HepG2 (cell line): Measurements from ENCODE around the gene TGFBI. TPM values are rescaled to one million over a fixed set of nuclear protein-coding genes. Genes with fewer than 3 reads are reported as not detected.
A peak's percentile ranks its signal among the peaks of the same experiment; 100 is the strongest.

Experiments
- AGO2 ChIP-seq: fragments of 200-400 bp; formaldehyde crosslinking; optimal IDR thresholded peaks from 2 replicates; pipeline ENCODE3; 2017; ENCODE audit warnings: mild to moderate bottlenecking, low read depth, low read length, moderate library complexity
- AHDC1 ChIP-seq: sonication (generic); formaldehyde crosslinking; IDR thresholded peaks from 2 replicates; pipeline ENCODE4 v1.5.1; 2020; ENCODE audit warnings: mild to moderate bottlenecking, missing genetic modification reagents, borderline replicate concordance
- ETS1 ChIP-seq: sonication (generic); formaldehyde crosslinking; IDR thresholded peaks from 2 replicates; pipeline ENCODE4 v1.4.0; 2020; ENCODE audit warnings: missing genetic modification reagents
- FOXA1 ChIP-seq, 2 experiments: fragments of 450-650 bp in 1 of 2; sonication (generic) in 1 of 2; formaldehyde crosslinking in 1 of 2; IDR thresholded peaks; 2 replicates each; pipeline versions ENCODE4 v1.4.0 to v1.6.1; 2016 to 2020; ENCODE audit warnings: missing genetic modification reagents in 1 of 2
- ISX ChIP-seq: sonication (generic); formaldehyde crosslinking; conservative IDR thresholded peaks from 2 replicates; pipeline ENCODE4 v1.5.0; 2020; ENCODE audit warnings: missing genetic modification reagents
- KAT8 ChIP-seq: IDR thresholded peaks from 2 replicates; pipeline ENCODE4 v1.6.1; 2016; ENCODE audit warnings: missing genetic modification reagents, missing compliant biosample characterization
- MAF1 ChIP-seq: sonication (generic); formaldehyde crosslinking; IDR thresholded peaks from 2 replicates; pipeline ENCODE4 v1.5.0; 2020; ENCODE audit warnings: missing genetic modification reagents, borderline replicate concordance
- MLXIP ChIP-seq: sonication (generic); formaldehyde crosslinking; IDR thresholded peaks from 2 replicates; pipeline ENCODE4 v1.9.0; 2021; ENCODE audit warnings: missing genetic modification reagents, borderline replicate concordance
- POLR2A ChIP-seq, 2 experiments: IDR thresholded peaks; 2 replicates each; pipeline ENCODE4 v1.6.1; 2011; ENCODE audit warnings: low read depth in 2 of 2, low read length in 2 of 2, mild to moderate bottlenecking in 1 of 2, moderate library complexity in 1 of 2; ENCODE audit not compliant: insufficient read depth in 1 of 2
- SMYD3 ChIP-seq: sonication (generic); formaldehyde crosslinking; IDR thresholded peaks from 2 replicates; pipeline ENCODE4 v1.8.1; 2023; ENCODE audit warnings: mild to moderate bottlenecking, missing genetic modification reagents
- TARDBP ChIP-seq: sonication (generic); formaldehyde crosslinking; IDR thresholded peaks from 2 replicates; pipeline ENCODE4 v1.8.0; 2022; ENCODE audit warnings: mild to moderate bottlenecking, missing genetic modification reagents
- TEF ChIP-seq: sonication (generic); formaldehyde crosslinking; IDR thresholded peaks from 2 replicates; pipeline ENCODE4 v1.5.0; 2020; ENCODE audit warnings: missing genetic modification reagents
- ZMAT3 ChIP-seq: sonication (generic); formaldehyde crosslinking; conservative IDR thresholded peaks from 2 replicates; pipeline ENCODE4 v1.7.0; 2021; ENCODE audit warnings: missing genetic modification reagents
- ZNF143 ChIP-seq: sonication (generic); formaldehyde crosslinking; IDR thresholded peaks from 2 replicates; pipeline ENCODE4 v1.4.0; 2020; ENCODE audit warnings: missing genetic modification reagents
- ZNF552 ChIP-seq: sonication (generic); formaldehyde crosslinking; IDR thresholded peaks from 2 replicates; pipeline ENCODE4 v1.9.0; 2022; ENCODE audit warnings: missing genetic modification reagents, mild to moderate bottlenecking, borderline replicate concordance
- ZNF556 ChIP-seq: sonication (generic); formaldehyde crosslinking; IDR thresholded peaks from 2 replicates; pipeline ENCODE4 v1.4.0; 2020; ENCODE audit warnings: mild to moderate bottlenecking, missing genetic modification reagents, borderline replicate concordance
- ZNF746 ChIP-seq: sonication (generic); formaldehyde crosslinking; IDR thresholded peaks from 2 replicates; pipeline ENCODE4 v1.8.0; 2022; ENCODE audit warnings: mild to moderate bottlenecking, missing genetic modification reagents
- ZNF777 ChIP-seq: sonication (generic); formaldehyde crosslinking; IDR thresholded peaks from 2 replicates; pipeline ENCODE4 v1.4.0; 2020; ENCODE audit warnings: missing genetic modification reagents
- polyA plus RNA-seq, 8 experiments: library from polyadenylated mRNA; depleted of rRNA in 3 of 8; stranded (reverse) in 7 of 8; unstranded in 1 of 8; fragments of >200 nt; fragmentation: Illumina TruSeq in 4 of 8; extraction: Trizol in 4 of 8; gene quantifications; 2 replicates each; pipeline versions ENCODE4 v1.2.1 to v1.2.3, GENCODE V29; 2011 to 2016; ENCODE audit warnings: low read depth in 4 of 8, missing spikeins in 1 of 8, mixed read lengths in 1 of 8; ENCODE audit not compliant: insufficient read depth in 1 of 8
- total RNA-seq, 5 experiments: library from RNA; depleted of rRNA; stranded (reverse); fragments of >200 nt; fragmentation: Illumina TruSeq; extraction: Trizol; gene quantifications; 2 replicates each; pipeline ENCODE4 v1.2.3, GENCODE V29; 2016; ENCODE audit warnings: low read depth in 1 of 5

The TGFBI gene
- total and polyA plus RNA-seq, 2 of the 13 experiments (the other 11 are each of a cell fraction or from before 2014, with no cell fraction given) = 275 to 457 TPM

GRCh38 chr5:136028782-136029742, at the start of gene TGFBI (continued):
- TF ChIP-seq MLXIP (no peak; the same call in 1 of the 2 replicates), ISX (CRISPR knock-in tag) (0 out of 2 replicates have a peak, but pooled peaks have one; percentile 24), TARDBP (CRISPR knock-in tag) (peak; percentile 78), TEF (no peak), ZNF777 (peak; percentile 93), FOXA1 (IDR thresholded peaks at IDR 0.05) (no peak), FOXA1 (CRISPR knock-in tag; IDR thresholded peaks at IDR 0.05) (peak; percentile 16; the same call in 1 of the 2 replicates), ZNF143 (CRISPR knock-in tag) (no peak; the same call in 1 of the 2 replicates), MAF1 (CRISPR knock-in tag) (0 out of 2 replicates have a peak, but pooled peaks have one; percentile 3), AHDC1 (CRISPR knock-in tag) (no peak), ZNF746 (CRISPR knock-in tag) (0 out of 2 replicates have a peak, but pooled peaks have one; percentile 65), SMYD3 (CRISPR knock-in tag) (peak; percentile 85; the same call in 1 of the 2 replicates), ZNF556 (peak; percentile 86; the same call in 1 of the 2 replicates), AGO2 (peak; percentile 69), POLR2A (IDR thresholded peaks at IDR 0.05; ENCODE audit: insufficient read depth in 1 of 2, low read depth in 2 of 2, low read length in 2 of 2) (peak; percentile 82 to 94), KAT8 (peak; percentile 55; the same call in 1 of the 2 replicates), ZMAT3 (peak; percentile 43; the same call in 1 of the 2 replicates), ZNF552 (CRISPR knock-in tag) (no peak), ETS1 (CRISPR knock-in tag) (no peak)
